Transverse colon (tissue), 4 donors: ENCODE results near the gene SDK1.

ENCODE experiments used
- EP300 ChIP-seq: sonication (generic); formaldehyde crosslinking; IDR thresholded peaks from one replicate; pipeline ENCODE4 v1.6.1; 2017; ENCODE audit warnings: antibody characterized with exemption, low read depth
- POLR2A ChIP-seq: fragments of 450-650 bp; IDR thresholded peaks from one replicate; pipeline ENCODE4 v1.6.1; 2016; ENCODE audit warnings: antibody characterized with exemption, mild to moderate bottlenecking, moderate library complexity
- POLR2AphosphoS5 ChIP-seq, 3 donors: sonication (generic); formaldehyde crosslinking; IDR thresholded peaks; one replicate each; pipeline ENCODE4 v1.6.1; 2016; ENCODE audit warnings: antibody characterized with exemption in 3 of 3
- TF ChIP-seq, protein P1 (sequence below), 5 experiments: fragments of 200-600 bp in 3 of 5; fragments of 450-650 bp in 2 of 5; sonication (generic) in 3 of 5; IDR thresholded peaks; 1 replicate in 2 of 5; 2 replicates in 3 of 5; pipeline ENCODE4 v1.5.1; 2016 to 2017; ENCODE audit warnings: antibody characterized with exemption in 5 of 5, inconsistent platforms in 3 of 5, mild to moderate bottlenecking in 2 of 5, moderate library complexity in 1 of 5

DNA sequence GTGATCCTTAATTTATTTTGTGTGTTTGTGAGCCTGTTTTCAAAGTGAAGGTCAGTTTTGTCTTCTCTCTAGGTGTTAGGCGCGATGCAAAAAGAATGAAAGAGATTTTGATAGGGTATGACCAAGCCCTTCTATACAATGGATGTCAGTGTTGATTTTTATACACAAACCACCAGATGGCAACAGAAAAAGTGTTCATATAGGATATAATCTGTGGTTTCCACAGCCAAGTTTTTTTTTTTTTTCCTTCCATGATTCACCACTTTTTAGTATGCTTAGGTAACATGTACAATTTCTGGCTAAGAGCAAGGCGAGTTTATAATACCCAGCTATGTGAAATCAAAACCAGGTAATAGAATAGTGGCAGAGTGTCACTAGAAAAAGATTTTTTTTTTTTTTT, 8.1 kb downstream of the SDK1 start:
- TF ChIP-seq, protein P1, sequence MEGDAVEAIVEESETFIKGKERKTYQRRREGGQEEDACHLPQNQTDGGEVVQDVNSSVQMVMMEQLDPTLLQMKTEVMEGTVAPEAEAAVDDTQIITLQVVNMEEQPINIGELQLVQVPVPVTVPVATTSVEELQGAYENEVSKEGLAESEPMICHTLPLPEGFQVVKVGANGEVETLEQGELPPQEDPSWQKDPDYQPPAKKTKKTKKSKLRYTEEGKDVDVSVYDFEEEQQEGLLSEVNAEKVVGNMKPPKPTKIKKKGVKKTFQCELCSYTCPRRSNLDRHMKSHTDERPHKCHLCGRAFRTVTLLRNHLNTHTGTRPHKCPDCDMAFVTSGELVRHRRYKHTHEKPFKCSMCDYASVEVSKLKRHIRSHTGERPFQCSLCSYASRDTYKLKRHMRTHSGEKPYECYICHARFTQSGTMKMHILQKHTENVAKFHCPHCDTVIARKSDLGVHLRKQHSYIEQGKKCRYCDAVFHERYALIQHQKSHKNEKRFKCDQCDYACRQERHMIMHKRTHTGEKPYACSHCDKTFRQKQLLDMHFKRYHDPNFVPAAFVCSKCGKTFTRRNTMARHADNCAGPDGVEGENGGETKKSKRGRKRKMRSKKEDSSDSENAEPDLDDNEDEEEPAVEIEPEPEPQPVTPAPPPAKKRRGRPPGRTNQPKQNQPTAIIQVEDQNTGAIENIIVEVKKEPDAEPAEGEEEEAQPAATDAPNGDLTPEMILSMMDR (IDR thresholded peaks at IDR 0.05), result no peak
- no peak for TF ChIP-seq POLR2A
- no peak for TF ChIP-seq EP300
- TF ChIP-seq POLR2AphosphoS5 (IDR thresholded peaks at IDR 0.05), result no peak
